ENCODE results near the gene KLRC1.

GRCh38 chr12:10491766-10492165 is 38.6 kb upstream of the KLRC1 start:
- TF ChIP-seq TAF1 (conservative IDR thresholded peaks at IDR 0.05), result no peak
- TF ChIP-seq CTCF (IDR thresholded peaks at IDR 0.05; ENCODE audit: low read depth, low read length, missing input control), result no peak
- no peak for TF ChIP-seq RAD21 (IDR thresholded peaks at IDR 0.05)
- TF ChIP-seq MAX (IDR thresholded peaks at IDR 0.05), result no peak
- TF ChIP-seq REST (IDR thresholded peaks at IDR 0.05), result no peak

All from liver (tissue), 3 donors.